GM21619 (cell line): ENCODE measurements around the gene GNS.

Source experiments
- ATAC-seq: cut with Tn5 transposase; IDR thresholded peaks from one replicate; pipeline ENCODE4 v1.9.1; 2021; ENCODE audit not compliant: unreplicated experiment

GNS gene

DNA sequence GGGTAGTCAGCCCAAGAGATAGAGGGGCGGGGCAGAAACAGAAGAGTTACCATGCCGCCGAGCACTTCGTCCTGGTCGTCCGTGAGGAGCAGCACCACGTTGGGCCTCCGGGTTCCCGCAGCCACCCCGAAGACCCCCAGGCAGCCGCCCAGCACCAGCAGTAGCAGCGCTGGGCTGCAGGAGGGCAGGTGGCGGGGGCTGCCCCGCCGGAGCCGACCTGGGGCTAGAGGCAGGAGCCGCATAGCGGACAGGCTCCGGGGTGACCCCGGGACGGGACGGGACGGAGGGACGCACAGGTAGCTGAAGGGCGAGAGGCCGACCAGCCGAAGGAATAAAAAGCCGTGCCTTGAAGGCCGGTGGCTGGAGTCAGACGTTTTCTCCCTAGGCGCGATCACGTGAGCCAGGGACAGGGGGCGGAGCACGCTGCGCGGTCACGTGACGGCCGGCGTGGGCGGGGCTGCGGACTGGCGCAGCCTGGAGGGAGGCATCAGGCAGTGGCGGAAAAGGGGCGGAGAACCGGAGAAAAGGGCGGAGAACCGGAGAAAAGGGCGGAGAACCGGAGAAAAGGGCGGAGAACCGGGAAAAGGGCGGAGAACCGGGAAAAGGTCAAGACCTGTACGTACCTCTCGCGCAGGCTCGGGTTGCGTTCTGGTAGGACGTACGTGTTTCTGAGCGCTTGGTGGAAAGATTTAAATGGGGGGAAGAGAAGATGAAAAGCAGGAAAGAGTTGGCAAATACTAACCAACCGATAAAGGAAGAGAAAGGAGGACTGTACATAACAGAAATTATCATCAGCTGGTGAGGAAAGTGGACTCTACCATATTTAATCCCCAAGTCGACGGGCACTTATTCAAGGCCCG is at the start of gene GNS:
Gene GNS (minus strand): TSS at position 372 of the 860 bp plus-strand sequence. CDS start 130 bp downstream, at position 242.
- peak; percentile 63 for ATAC-seq

DNA sequence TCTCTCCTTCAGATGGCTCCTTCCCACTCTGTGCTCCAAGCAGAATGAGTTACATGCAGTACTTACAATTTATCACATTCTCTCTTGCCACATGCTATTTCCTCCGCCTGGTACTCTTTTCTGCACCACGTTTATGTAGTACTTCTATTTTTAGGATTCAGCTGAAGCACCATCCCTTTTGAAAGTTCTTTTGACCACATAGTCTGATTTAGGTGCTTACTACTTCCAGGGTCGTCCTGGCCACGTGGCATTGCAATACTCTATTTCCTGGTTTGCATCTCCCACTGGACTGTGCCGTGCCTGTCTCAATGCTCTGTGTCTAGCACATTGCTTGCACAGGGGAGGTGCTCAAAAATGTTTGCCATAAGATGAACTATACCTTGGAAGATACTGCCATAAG is 48.9 kb upstream of the GNS start:
- ATAC-seq: peak; percentile 61

DNA sequence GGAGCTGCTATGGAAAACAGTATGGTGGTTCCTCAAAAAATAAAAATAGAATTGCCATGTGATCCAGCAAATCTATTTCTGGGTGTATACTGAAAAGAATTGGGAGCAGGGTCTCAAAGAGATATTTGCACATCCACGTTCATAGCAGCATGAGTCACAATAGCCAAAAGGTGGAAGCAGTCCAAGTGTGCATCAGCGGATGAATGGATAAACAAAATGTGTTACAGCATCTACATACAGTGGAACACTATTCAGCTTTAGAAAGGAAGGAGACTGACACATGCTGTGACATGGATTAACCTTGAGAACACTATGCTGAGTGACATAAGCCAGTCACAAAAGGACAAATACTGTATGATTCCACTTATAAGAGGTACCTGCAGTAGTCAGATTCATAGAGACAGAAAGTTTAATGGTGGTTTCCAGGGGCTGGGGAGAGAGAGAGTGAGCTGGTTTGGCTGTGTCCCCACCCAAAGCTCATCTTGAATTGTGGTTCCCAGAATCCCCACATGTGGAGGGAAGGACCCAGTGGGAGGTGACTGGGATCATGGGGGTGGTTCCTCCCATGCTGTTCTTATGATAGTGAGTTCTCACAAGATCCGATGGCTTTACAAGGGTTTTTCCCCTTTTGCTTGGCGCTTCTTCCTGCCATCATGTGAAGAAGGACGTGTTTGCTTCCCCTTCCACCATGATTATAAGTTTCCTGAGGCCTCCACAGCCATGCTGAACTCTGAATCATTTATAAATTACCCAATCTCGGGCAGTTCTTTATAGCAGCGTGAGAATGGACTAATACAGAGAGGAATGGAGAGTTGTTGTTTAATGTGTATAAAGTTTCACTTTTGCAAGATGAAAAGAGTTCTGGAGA is 47.6 kb upstream of the GNS start:
- no peak for ATAC-seq

DNA sequence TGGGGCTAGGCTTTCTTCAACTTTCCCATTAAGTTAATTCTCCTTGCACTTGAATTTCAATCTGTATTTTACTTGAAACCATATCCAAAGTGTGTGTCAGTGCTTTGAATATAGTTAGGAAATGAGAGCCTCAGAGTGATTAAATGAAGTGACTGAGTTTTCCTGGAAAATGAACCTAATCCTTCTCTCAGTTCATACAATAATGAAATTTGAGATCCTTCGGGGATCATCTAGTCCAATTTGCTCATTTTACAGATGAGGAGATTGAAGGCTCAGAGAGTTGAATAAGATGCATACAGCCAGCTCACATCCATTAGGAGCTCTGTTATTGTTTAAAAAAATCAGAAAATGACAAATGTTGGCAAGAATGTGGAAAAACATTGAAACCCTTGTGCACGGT is 47.0 kb upstream of the GNS start:
- ATAC-seq: no peak

DNA sequence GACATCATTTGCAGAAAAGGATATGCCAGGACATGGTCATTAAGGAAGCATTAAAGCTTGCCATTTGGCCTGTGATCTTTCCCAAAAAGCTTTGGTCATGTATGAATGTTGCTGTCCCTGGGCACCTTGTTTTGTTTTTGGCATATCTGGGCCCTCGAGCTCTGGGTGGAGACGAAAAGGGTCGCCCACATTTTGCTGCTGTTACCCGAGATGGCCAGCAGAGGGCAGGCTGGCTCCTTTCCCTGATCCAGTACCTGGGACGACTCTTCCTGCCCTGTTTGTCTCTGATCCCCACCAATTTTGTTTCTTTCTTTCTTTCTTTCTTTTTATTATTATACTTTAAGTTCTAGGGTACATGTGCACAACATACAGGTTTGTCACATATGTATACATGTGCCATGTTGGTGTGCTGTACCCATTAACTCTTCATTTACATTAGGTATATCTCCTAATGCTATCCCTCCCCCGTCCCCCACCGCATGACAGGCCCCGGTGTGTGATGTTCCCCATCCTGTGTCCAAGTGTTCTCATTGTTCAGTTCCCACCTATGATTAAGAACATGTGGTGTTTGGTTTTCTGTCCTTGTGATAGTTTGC is 43.1 kb upstream of the GNS start:
- ATAC-seq: peak; percentile 59

DNA sequence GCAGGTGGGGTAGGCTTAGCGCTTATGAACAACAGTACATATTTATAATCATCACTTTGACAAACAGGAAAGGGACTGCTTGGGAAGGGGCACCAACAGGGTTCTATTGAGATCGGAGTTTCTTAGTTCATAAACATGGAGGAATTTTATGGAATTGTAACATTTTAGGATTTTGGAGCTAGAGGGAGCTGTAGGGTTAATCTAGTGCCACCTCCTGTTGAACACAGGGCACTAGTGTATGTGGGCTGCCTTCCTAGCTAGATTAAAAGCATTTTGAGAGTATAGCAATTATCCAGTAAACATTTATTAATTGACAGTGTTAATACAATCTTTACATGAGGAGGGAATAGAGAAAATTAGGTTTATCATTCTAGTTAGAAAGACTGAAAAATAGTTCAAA is 42.2 kb upstream of the GNS start:
- ATAC-seq: no peak

DNA sequence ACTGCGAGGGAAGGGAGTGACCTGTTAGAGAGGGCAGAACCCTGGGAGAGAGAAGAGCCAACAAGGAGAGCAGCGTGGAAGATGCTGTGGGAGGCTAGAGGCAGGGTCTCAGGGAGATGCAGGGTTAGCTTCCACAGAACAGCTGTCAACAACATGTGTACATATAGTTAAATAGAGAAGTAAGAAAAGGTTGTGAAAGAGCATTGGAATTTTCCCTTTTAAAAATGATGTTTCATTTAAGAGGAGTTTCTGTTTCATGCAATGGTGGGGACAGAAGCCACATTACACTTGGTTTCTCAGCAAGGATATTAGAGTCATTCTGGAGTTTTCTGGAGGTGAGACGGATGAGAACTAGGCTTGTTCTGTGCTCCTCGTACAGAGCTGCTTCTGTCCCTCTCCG is 41.4 kb upstream of the GNS start:
- ATAC-seq: peak; percentile 49

DNA sequence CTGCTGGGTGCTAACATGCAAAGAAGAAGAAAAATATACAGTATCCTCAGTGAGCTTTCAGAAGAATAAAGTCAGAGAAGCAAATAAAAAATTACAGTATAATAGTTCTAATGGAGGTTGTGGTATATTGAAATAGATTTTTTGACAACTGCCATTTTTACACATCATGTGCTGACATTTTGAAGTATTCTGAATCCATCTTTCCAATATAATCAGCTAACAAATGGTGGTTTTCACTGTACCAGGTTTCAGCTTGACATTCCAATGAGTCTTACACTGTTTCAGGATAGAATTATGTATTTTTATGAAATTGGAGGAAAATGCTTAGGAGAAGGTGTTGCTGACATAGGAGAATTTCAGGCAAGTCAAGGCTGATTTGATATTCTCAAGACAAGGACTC is 39.0 kb upstream of the GNS start:
- no peak for ATAC-seq

DNA sequence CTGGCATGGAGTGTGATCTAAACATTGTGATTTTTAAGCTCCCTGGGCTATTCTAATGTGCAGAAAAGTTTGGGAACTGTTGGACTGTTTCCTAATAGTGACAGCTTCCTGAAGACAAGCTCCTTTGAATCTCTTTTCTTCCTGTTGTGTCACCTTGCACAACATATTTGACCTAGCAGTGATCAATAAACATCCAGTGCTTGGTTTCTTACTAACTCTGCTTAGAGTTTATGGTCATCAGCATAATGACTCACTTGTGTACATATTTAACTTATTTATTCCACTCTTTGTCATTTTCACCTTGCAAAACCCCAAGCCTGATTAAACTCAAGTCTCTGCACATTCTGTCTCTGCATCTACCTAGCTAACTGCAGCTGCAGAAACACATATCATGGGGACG is 38.0 kb upstream of the GNS start:
- ATAC-seq: no peak

DNA sequence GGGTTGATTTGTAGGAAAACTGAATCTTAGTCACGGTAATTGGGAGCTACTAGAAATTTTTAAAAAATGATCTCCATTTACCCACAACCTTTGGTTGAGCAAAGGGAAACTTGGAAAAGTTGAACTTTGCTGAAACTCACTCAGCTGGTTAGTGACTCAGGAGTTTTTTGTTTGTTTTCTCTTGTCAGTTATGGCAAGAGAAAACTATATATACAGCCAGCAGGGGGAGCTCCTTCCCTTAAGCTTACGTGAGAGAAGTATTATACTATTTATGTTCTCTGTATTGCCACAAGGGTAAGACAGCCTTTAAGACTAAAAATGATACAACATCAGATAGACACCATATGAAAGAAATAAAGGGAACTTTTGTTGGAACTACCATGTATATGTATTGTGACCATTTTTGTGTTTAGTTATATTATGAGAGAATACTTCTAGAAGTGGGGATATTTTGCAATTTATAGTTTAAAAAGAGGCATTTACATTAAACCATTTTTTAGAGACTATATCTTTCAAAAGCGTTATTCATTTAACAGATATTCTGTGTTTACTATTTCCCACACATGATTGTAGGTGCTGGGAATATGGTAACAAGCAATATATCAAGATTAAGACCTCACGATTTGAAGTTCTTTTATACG is 37.1 kb upstream of the GNS start:
- peak; percentile 84 for ATAC-seq

DNA sequence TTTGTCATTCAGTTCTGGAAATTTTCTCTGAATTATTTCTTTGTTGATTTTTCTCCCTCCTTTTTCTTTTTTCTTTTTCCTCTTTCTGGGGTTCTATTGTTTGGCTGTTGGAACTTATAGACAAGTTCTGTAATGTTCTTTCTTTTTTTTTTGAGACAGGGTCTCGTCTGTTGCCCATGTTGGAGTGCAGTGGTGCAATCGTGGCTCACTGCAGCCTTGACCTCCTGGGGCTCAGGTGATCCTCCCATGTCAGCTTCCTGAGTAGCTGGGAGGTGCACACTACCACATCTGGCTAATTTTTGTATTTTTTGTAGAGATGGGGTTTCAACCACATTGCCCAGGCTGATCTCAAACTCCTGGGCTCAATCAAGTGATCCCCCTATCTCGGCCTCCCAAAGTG is 35.1 kb upstream of the GNS start:
- no peak for ATAC-seq

DNA sequence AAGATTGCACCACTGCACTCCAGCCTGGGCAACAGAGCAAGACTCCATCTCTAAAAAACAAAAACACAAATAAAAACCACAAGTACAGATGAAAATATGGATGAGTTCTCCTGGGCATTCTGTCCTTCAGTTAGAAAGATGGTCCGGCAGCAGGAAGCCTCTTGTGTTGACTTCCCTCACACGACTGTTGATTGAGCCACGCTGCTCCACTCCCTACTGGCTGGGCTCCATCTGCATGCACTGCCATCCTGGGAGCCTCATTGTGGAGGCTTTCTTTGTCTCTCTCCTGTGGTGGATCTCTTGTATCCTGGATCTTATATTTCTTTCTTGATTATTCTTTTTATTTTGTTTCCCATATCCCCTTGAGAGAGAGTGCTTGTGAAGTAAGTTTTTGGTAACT is 34.4 kb upstream of the GNS start:
- no peak for ATAC-seq

DNA sequence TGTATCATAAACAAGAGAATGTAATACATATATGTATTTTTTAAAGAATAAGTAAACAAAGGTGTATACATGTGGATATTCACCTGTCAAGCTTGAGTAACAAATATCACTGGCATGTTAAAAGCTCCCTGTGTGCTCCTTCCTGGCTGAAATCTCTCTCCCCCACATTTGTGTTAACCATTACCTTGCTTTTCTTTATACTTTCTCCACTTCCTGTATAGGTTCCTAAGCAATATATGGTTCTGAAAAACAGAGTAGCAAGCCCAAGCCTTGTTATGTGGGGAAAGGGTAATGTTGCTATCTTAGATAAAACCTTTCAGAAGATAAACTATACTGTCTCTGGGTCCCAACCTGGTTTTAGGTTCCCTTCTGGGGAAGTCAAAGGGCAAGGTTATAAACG is 32.9 kb upstream of the GNS start:
- no peak for ATAC-seq

DNA sequence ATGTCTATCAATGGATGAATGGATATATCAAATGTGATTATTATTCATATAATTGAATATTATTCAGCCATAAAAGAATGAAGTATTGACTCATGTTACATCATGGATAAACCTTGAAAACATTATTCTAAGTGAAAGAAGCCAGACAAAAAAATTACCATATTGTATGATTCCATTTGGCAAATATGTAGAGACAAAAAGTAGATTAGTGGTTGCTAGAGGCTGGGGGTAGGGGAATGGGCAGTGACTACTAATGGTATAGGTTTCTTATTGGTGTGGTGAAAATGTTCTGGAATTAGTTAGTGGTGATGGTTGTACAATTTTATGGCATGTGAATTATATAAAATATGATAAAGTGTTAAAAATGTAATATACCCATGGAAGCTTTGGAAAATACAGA is 31.8 kb upstream of the GNS start:
- ATAC-seq: no peak

DNA sequence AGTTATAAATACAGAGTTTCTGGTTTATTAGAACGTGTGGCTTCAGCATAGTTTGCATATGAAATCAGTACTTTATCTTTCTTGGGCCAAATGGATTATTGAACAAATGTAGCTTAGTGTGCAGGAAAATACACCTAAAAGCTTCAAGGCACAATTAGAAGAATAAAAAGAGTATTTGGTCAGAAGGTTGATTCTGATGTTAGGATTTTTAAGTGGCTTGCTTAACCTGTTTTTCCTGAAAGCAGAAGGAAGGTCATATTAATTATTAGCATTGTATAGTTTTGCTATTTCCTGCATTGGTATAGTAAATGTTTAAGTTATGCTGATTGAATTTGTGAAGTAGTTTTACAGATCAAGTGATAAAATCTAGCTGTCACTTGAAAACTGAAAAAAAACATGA is 31.0 kb upstream of the GNS start:
- no peak for ATAC-seq

DNA sequence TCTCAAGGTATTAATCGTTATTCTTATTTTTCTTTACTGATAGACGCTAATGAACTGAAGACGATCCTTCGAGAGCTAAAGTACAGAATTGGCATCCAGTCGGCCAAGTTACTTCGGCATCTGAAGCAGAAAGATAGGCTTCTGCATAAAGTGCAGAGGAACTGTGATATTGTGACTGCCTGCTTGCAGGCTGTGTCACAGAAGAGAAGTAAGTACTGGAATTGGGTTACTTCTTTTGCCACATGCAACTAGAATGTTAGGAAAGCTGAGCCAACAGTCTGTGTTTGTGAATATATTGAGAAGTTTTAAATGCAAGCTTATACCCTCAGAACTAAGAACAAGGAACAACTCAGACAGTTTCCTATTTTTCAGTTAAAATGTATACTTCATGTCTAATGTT is 26.6 kb upstream of the GNS start:
- no peak for ATAC-seq

DNA sequence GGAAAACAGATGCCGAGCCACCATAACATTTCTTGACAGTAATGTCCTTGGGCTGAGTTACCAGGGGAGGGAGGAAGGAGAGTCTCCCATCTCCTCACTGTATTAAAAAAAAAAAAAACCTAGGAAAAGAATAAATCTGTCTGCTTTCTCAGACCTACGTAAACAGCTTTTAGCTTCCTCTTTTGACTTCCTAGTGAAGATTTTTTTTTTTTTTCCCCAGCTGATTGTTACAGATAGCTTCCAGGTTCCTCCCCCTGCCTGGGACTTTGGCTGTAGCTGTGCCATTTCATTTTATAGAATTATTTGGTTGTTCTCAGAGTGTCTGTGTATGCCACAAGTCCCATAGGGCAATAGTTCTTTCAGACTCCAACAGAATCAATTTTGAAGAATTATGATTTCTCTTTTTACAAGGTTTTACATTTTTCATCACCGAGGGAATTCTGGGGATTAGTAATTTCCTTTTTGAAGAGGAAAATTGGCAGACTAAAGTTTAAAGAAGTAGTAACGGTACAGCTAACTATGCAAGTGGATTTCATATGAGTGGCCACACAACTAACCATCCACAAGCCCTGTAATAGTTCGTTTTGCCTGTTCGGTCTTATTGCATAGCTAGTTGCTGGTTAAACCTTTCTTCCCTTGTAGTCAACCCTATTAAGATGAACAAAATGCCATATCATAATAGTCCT is 23.1 kb upstream of the GNS start:
- ATAC-seq: no peak

DNA sequence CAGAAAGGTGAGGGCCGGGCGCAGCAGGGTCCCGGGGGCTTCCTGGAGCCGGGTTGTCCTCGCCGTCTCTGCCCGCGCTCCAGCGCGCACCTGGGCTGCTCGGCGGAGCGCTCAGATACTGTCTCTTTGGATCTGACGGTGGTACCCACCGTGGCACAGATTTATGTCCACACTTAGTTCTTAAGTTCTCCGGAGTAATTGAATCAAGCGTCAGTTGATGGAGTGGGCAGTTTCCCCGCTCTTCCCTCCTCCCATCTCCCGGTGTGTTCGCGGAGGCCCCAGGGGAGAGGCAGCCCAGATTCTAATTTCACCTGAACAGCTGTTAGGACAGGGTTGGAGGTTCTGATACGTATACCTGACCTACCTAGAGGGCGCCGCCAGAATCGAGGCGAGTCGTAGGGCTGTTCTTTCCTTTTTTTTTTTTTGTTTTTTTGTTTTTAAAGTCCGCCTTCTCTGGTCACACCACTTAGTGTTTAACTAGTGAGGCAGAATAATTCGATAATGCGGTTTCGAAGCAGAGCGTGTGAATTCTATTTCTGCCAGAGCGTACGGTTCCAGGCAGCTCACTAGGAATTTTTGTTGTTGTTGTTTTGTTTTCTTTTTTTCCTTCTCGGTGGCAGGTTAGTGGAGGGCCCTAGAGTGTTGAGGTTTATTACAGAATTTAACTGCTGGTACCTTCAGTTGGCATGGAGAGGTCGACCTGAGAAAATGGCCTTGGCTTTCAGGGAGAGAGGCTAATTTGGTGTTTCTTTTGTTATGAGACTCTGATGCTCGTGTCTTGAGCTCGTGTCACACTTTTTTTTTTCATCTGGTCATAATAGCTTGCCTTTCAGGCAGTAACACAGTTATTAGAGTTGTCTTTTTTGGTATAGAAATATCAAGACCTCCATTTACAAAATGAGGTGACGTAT is 22.3 kb upstream of the GNS start:
- no peak for ATAC-seq

DNA sequence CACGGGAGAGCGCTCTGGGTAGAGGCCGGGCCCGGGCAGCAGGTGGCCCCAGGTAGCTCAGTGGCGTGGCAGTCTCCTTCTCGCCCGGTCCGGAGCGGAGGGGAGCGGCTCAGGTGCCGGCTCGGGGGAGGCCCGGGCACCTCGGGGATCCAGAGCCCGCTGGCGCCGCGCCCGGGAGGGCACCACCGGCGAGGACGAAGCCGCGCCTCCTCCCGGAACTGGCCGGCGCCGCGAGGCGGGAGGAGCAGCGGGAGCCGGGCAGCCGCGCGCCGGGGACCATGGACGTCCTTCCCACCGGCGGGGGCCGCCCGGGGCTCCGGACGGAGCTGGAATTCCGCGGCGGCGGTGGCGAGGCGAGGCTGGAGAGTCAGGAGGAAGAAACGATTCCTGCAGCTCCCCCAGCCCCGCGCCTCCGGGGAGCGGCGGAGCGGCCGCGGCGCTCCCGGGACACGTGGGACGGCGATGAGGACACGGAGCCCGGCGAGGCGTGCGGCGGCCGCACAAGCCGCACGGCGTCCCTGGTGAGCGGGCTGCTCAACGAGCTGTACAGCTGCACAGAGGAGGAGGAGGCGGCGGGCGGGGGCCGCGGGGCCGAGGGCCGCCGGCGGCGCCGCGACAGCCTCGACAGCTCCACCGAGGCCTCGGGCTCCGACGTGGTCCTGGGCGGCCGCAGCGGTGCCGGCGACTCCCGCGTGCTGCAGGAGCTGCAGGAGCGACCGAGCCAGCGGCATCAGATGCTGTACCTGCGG is 21.5 kb upstream of the GNS start:
- ATAC-seq: no peak
